Right atrium auricular region (tissue), 2 donors: ENCODE data around the gene GNL3L. TPM values are rescaled to one million over a fixed set of nuclear protein-coding genes. Genes with fewer than 3 reads are reported as not detected.
"Not testable (repeated sequence)": the region's sequence is repeated elsewhere in the genome, so short reads cannot be mapped to it uniquely, and the experiment has no call there.

Source experiments
- DNase-seq: peaks from one replicate; pipeline ENCODE4 v3.0.0-alpha.2; 2019; ENCODE audit warnings: low spot score
- H3K27ac ChIP-seq, 2 donors: fragments of 200-600 bp; sonication (generic); 1 replicate in 1 of 2; 2 replicates in 1 of 2; pipeline ENCODE4 v1.5.1; 2016 to 2019
- H3K27me3 ChIP-seq, 2 donors: fragments of 200-600 bp; sonication (generic); one replicate each; pipeline versions ENCODE4 v1.5.1 to v1.6.0; 2017 to 2019
- H3K36me3 ChIP-seq: fragments of 200-600 bp; sonication (generic); one replicate; pipeline ENCODE4 v1.5.1; 2016
- H3K4me1 ChIP-seq, 2 donors: fragments of 200-600 bp; sonication (generic); one replicate each; pipeline versions ENCODE4 v1.5.1 to v1.6.0; 2017 to 2019
- H3K4me3 ChIP-seq, 2 donors: fragments of 200-600 bp; sonication (generic); 1 replicate in 1 of 2; 2 replicates in 1 of 2; pipeline ENCODE4 v1.5.1; 2017 to 2019; ENCODE audit warnings: mild to moderate bottlenecking in 1 of 2, moderate library complexity in 1 of 2
- H3K9me3 ChIP-seq, 2 donors: fragments of 200-600 bp; sonication (generic); one replicate each; pipeline ENCODE4 v1.5.1; 2019
- CTCF ChIP-seq, 2 donors: fragments of 200-600 bp; sonication (generic); IDR thresholded peaks; one replicate each; pipeline ENCODE4 v1.5.1; 2019; ENCODE audit warnings: antibody characterized with exemption in 2 of 2
- total RNA-seq, 2 donors: library from RNA; depleted of rRNA; stranded (reverse); fragments of >200 nt; gene quantifications; one replicate each; pipeline ENCODE4 v1.1.0, GENCODE V29; 2016

Gene GNL3L
- total RNA-seq, 2 donors from 2014 or later, result 24.6 to 35.5 TPM

GRCh38 chrX:54550821-54551220 lies 20.8 kb downstream of the GNL3L start:
- no peaks in the 10 kb centered on the region for H3K4me1 ChIP-seq
- TF ChIP-seq CTCF (IDR thresholded peaks at IDR 0.05), result no peak
- no peak overlapping the region for H3K27ac ChIP-seq
- H3K36me3 ChIP-seq, result peaks cover 70% of the 10 kb centered on the region
- no peaks in the 10 kb centered on the region for H3K27me3 ChIP-seq
- DNase-seq, result peak; percentile 38
- H3K4me3 ChIP-seq, result no peak overlapping the region
- H3K9me3 ChIP-seq, result no peaks in the 10 kb centered on the region

GRCh38 chrX:54551801-54552200 lies 21.8 kb downstream of the GNL3L start:
- peak; percentile 28 for DNase-seq
- H3K9me3 ChIP-seq, result no peaks in the 10 kb centered on the region
- H3K4me1 ChIP-seq, result no peaks in the 10 kb centered on the region
- no peak overlapping the region for H3K4me3 ChIP-seq
- no peaks in the 10 kb centered on the region for H3K27me3 ChIP-seq
- H3K36me3 ChIP-seq, result peaks cover 60% of the 10 kb centered on the region
- TF ChIP-seq CTCF (IDR thresholded peaks at IDR 0.05), result no peak
- H3K27ac ChIP-seq, result no peak overlapping the region

- H3K27me3 ChIP-seq, H3K4me1 ChIP-seq, H3K4me3 ChIP-seq, H3K9me3 ChIP-seq, H3K27ac ChIP-seq: not testable (repeated sequence)
- peaks cover 49% of the 10 kb centered on the region for H3K36me3 ChIP-seq
- DNase-seq, result peak; percentile 28
Observed at GRCh38 chrX:54555006-54555405, 25.0 kb downstream of the GNL3L start.

GRCh38 chrX:54560411-54560810 lies 30.4 kb downstream of the GNL3L start:
- Histone ChIP-seq H3K4me3 (no peak overlapping the region), H3K4me1 (no peaks in the 10 kb centered on the region), H3K27me3 (no peaks in the 10 kb centered on the region), H3K27ac (no peak overlapping the region), H3K9me3 (no peaks in the 10 kb centered on the region), H3K36me3 (peaks cover 21% of the 10 kb centered on the region)
- no peak for TF ChIP-seq CTCF (IDR thresholded peaks at IDR 0.05)
- no peak for DNase-seq

- DNase-seq, result no peak
- no peaks in the 10 kb centered on the region for H3K27me3 ChIP-seq
- no peaks in the 10 kb centered on the region for H3K4me1 ChIP-seq
- H3K27ac ChIP-seq, result no peak overlapping the region
- TF ChIP-seq CTCF (IDR thresholded peaks at IDR 0.05), result no peak
- no peaks in the 10 kb centered on the region for H3K9me3 ChIP-seq
- H3K36me3 ChIP-seq, result peaks cover 21% of the 10 kb centered on the region
- no peak overlapping the region for H3K4me3 ChIP-seq
Observed at GRCh38 chrX:54561622-54562021, 31.6 kb downstream of the GNL3L start.

GRCh38 chrX:54564936-54565335 lies 34.9 kb downstream of the GNL3L start:
- TF ChIP-seq CTCF (IDR thresholded peaks at IDR 0.05), result no peak
- Histone ChIP-seq H3K27me3 (no peaks in the 10 kb centered on the region), H3K4me3 (no peak overlapping the region), H3K9me3 (peaks cover 0 to 4% of the 10 kb centered on the region in 2 donors), H3K4me1 (no peaks in the 10 kb centered on the region), H3K27ac (no peak overlapping the region), H3K36me3 (no peaks in the 10 kb centered on the region)
- no peak for DNase-seq
